Middle frontal gyrus (tissue), 1 donor: ENCODE measurements around the gene RBM48.
A peak's percentile ranks its signal among the peaks of the same experiment; 100 is the strongest.
"Not testable (repeated sequence)": the region's sequence is repeated elsewhere in the genome, so short reads cannot be mapped to it uniquely, and the experiment has no call there.

ENCODE experiments used
- DNase-seq: peaks from one replicate; pipeline ENCODE4 v3.0.0-alpha.2; 2015; ENCODE audit warnings: low spot score; ENCODE audit errors: extremely low spot score

The RBM48 gene

GRCh38 chr7:92528188-92528957 is at the start of gene RBM48, which contains the start of gene PEX1:
TSS of gene RBM48 (plus strand) at chr7:92528795. CDS start at chr7:92528814, 19 bp downstream.
TSS of gene PEX1 (minus strand) at chr7:92528520. CDS start at chr7:92528435, 85 bp downstream.
- DNase-seq: peak; percentile 99

GRCh38 chr7:92479146-92479545 is 49.4 kb upstream of the RBM48 start:
- DNase-seq: not testable (repeated sequence)

DNA sequence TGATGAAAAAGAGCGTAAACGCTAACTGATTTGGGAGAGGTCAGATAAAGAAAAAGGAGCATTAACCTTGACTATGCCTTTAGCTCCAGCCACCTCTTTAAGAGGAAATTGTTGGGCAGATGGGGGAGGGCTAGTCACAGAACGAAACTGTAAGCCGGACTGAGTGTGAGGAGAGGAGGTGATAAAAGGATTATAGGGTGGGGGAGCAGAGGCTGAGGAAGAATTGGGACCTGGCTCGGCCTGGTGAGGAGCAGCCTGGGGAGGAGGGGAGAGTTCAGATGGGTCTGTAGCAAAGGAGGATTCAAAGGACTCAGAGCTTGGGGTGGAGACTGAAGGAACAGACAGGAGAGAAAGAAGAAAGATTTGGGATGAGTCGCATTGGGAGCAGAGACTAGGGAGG is 45.0 kb upstream of the RBM48 start:
- DNase-seq: not testable (repeated sequence)

GRCh38 chr7:92484226-92484625 is 44.4 kb upstream of the RBM48 start:
- not testable (repeated sequence) for DNase-seq

DNA sequence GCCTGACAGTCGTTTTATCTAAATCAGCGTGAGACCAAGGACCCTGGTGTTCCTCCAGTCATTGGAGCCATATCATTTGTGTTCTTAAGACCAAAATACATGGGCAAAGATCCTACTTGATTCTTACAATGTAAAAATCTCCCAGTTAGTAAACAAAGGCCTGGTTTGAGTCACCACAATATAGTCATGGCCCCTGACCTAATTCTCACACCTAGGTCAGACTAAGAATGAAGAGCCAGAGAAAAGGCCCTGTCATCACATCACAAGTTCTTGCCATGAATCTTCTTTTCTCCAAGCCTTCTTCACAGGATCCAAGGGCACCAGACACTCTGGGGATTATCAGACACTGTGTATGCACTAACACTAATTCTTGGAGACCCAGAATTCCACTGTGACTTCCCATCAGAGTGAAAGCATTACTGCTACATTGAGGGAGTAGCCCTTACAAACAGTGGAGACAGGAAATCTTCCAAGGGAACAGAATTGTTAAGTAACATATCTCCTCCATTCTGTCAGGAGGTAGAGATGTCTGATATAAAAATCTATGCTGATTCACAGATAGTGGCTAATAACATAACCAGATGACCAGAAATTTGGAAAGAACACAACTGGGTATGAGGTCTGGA is 43.2 kb upstream of the RBM48 start:
- no peak for DNase-seq

DNA sequence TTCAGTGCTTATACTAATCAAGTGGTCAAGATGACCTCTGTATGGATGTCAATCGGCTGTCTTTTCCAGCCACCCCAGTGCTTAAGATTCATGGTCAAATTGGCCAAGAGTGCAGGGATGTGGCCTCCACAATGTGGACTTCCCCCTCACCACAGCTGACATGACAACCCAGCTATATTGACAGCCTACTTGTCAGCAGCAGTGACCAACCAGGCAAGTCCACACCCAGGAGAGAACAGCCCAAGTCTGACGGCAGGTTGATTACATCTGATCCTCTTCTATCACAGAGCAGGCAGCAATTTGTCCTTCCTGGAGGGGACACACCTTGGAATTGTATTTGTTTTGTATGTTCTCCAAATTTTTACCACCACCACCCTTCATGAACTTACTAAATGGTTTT is 42.6 kb upstream of the RBM48 start:
- DNase-seq: no peak

- DNase-seq: no peak
These were observed 40.8 kb upstream of the RBM48 start for GRCh38 chr7:92487804-92488203.

GRCh38 chr7:92489634-92490033 is 39.0 kb upstream of the RBM48 start:
- no peak for DNase-seq

- DNase-seq: no peak
These were observed 31.7 kb upstream of the RBM48 start for GRCh38 chr7:92496876-92497275.

DNA sequence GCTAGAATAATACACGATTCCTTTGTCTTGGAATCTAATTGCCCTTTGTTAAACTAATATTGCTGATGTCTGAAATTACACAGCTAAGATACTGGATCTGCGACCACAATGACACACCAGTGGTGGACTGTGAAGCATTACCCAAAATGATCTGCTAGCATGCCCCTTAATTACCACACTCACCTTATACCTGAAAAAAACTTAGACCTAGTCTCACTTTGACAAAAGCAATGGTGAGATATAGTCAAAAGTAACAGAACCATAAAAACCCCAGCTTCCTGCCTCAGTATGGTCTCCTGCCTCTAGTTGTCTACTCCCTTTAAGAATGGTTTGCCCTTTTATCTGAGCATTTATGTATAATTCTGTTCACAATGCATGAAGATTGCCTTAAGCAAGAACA is 30.0 kb upstream of the RBM48 start:
- no peak for DNase-seq

DNA sequence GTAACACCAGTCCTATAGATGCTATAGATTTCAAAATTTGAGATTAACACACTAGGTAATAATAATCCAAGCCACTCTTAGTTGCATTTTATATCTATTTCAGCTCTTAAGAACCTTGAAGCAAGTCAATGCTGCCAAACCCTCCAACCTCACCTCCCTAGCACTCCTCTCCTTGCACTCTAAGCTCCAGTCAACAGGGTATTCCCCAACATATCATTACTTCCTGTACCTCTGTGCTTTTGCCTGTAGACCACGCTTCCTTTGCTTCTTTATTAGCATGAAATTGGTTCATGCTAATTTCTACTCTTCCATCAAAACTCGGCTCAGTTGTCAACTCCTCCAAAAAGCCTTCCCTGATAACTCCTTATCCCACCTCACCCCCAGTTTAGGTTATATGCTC is 24.8 kb upstream of the RBM48 start:
- no peak for DNase-seq

DNA sequence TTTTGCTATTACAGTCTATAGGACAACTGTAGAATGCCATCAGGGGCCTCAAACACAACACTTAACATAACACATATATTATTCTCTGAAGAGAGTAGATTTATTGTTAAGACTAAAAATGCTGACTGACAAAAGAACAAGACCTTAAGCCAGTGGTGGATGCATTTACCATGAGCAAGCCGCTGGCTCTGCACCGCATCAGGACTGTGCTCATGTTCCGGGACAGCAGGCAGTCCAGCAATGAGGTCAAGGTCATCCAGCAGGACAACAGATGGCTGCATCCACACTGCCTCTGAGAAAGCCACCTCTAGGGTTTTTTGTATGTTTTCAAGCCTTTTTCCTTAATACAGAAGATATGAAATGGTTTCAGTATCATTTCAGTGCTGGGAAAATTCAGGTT is 24.0 kb upstream of the RBM48 start:
- no peak for DNase-seq

- DNase-seq: no peak
These were observed 22.2 kb upstream of the RBM48 start for GRCh38 chr7:92506363-92506762.

GRCh38 chr7:92508946-92509345 is 19.6 kb upstream of the RBM48 start:
- no peak for DNase-seq

GRCh38 chr7:92513167-92513902 is 15.3 kb upstream of the RBM48 start:
- DNase-seq: no peak

DNA sequence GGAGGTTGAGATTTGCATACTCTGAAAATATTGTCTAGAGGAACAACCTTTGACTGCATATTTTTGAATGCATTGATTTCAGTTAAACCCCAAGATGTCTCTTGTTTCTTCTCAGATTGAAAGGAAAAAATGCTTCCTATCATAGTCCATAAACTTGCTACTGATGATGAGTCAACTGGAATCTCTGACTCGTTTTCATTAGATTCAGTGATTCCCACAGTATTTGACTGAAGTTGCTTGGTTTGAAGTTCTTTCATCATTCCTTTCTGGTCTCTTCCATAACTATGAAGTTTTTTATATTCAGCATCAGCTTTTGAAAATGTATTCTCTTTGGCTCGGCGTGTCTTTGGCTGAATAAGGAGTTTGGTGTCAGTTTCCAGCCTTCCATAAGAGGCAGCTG is 11.0 kb upstream of the RBM48 start:
- no peak for DNase-seq

- no peak for DNase-seq
These were observed 8.6 kb upstream of the RBM48 start for GRCh38 chr7:92520024-92520423.

- DNase-seq: no peak
These were observed 5.5 kb upstream of the RBM48 start for GRCh38 chr7:92523110-92523509.

DNA sequence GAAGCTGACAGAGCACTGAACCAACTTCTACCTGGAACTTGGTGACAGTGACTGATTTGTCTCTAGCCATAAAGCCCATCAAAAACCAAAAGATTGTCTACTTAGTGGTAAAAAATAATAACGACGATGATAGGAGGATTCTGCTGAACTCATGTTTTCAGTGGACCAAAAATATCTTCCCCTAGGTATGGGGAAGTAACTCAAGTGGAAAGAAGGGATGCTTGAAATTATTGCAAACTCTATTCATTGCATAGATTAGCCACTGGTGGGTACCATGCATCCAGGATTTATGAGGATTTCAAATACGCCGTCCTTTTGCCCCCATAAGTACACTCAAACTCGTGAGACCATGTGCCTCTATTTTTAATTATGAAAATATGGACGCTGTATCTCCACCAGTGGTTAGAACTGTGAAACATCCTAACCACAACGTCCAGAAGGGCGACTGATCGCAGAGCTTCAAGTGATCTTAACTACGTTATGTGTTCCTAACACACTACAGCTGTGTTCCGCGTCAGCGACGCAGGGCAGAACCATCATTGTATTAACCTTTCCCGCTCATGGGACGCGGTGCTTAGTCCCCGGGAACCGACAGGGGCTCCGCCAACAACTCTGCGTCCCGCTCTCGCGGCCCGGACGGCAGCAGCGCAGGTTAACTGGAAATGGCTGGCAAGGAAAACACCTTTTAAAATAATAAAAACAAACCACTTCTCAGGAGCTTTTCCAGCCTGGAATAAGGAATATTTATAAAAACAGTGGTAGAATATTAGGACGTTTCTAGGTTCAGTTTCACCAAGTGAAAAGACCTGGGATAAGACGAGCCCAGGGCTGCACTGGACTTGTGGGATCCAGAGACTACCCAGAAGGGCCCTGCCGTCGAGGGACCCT is 1.1 kb upstream of the RBM48 start:
- DNase-seq: no peak

- DNase-seq: no peak
These were observed 316 bp downstream of the RBM48 start for GRCh38 chr7:92528958-92529264.

- no peak for DNase-seq
These were observed 6.0 kb downstream of the RBM48 start for GRCh38 chr7:92534572-92534971.
